CD4-positive, CD25-positive, alpha-beta regulatory T cell (primary cell): ENCODE results near the gene CAPN10. TPM values are rescaled to one million over a fixed set of nuclear protein-coding genes. Genes with fewer than 3 reads are reported as not detected.

Source experiments
- ATAC-seq, 2 donors: fragments of 150-1000 bp; cut with Tn5 transposase; one replicate each; pipeline ENCODE4 v1.10.0; 2021; ENCODE audit warnings: low read depth in 2 of 2, moderate number of reproducible peaks in 2 of 2, moderate library complexity in 1 of 2
- DNase-seq, 3 donors: peaks; one replicate each; pipeline versions ENCODE4 v3.0.0 to v3.0.0-alpha.2; 2012 to 2022; ENCODE audit warnings: mixed read lengths in 1 of 3
- H3K27ac ChIP-seq: one replicate; pipeline ENCODE4 v1.7.0; 2013; ENCODE audit warnings: mild to moderate bottlenecking, low read length; ENCODE audit not compliant: insufficient read depth, poor library complexity, severe bottlenecking
- H3K27me3 ChIP-seq: one replicate; pipeline ENCODE4 v1.7.0; 2013; ENCODE audit warnings: low read length; ENCODE audit not compliant: control insufficient read depth, insufficient read depth
- H3K36me3 ChIP-seq: one replicate; pipeline ENCODE4 v1.7.0; 2013; ENCODE audit warnings: mild to moderate bottlenecking, low read length, moderate library complexity; ENCODE audit not compliant: control insufficient read depth, insufficient read depth
- H3K4me1 ChIP-seq: 2 replicates; pipeline ENCODE4 v1.7.0; 2013; ENCODE audit warnings: mild to moderate bottlenecking, low read length; ENCODE audit not compliant: insufficient read depth, control insufficient read depth, poor library complexity, severe bottlenecking
- H3K4me3 ChIP-seq: one replicate; pipeline ENCODE4 v1.7.0; 2013; ENCODE audit warnings: low read depth, mild to moderate bottlenecking, low read length, moderate library complexity
- H3K9me3 ChIP-seq, 2 experiments: 1 replicate in 1 of 2; 2 replicates in 1 of 2; pipeline ENCODE4 v1.7.0; 2013; ENCODE audit warnings: low read length in 2 of 2, mild to moderate bottlenecking in 1 of 2, moderate library complexity in 1 of 2; ENCODE audit not compliant: control insufficient read depth in 2 of 2
- H3K27ac Mint-ChIP-seq, 3 donors: one replicate each; pipeline ENCODE4 v1.8.0; 2020 to 2022; ENCODE audit warnings: mild to moderate bottlenecking in 3 of 3, mixed read lengths in 3 of 3, moderate library complexity in 2 of 3
- H3K27me3 Mint-ChIP-seq: one replicate; pipeline ENCODE4 v1.8.0; 2022; ENCODE audit warnings: mild to moderate bottlenecking, mixed read lengths
- H3K36me3 Mint-ChIP-seq: one replicate; pipeline ENCODE4 v1.8.0; 2020; ENCODE audit warnings: mixed read lengths
- H3K4me1 Mint-ChIP-seq, 4 donors: one replicate each; pipeline ENCODE4 v1.8.0; 2020 to 2022; ENCODE audit warnings: mixed read lengths in 4 of 4, mild to moderate bottlenecking in 1 of 4
- H3K4me3 Mint-ChIP-seq, 4 donors: one replicate each; pipeline ENCODE4 v1.8.0; 2020 to 2022; ENCODE audit warnings: mild to moderate bottlenecking in 4 of 4, mixed read lengths in 4 of 4, moderate library complexity in 3 of 4
- H3K9me3 Mint-ChIP-seq, 7 donors: one replicate each; pipeline ENCODE4 v1.8.0; 2020 to 2022; ENCODE audit warnings: mixed read lengths in 7 of 7, mild to moderate bottlenecking in 3 of 7, moderate library complexity in 2 of 7
- polyA plus RNA-seq, 4 donors: library from polyadenylated mRNA; unstranded; fragments of 300-500 nt; fragmentation: Illumina TruSeq; gene quantifications; one replicate each; pipeline ENCODE4 v1.2.3, GENCODE V29; 2021
- total RNA-seq: library from RNA; stranded (reverse); gene quantifications from one replicate; pipeline ENCODE4 v1.2.3, GENCODE V29; 2022

The CAPN10 gene
- total and polyA plus RNA-seq, 5 donors from 2014 or later, result 6.8 to 64.6 (median 7.8) TPM

- peaks cover 0 to 2% (median 0%) of the 10 kb centered on the region in 4 donors for H3K4me1 Mint-ChIP-seq
- Histone ChIP-seq H3K27ac (no peak overlapping the region), H3K9me3 (no peaks in the 10 kb centered on the region), H3K4me3 (no peak overlapping the region), H3K4me1 (no peaks in the 10 kb centered on the region), H3K27me3 (no peaks in the 10 kb centered on the region), H3K36me3 (no peaks in the 10 kb centered on the region)
- no peak overlapping the region for H3K4me3 Mint-ChIP-seq
- no peaks in the 10 kb centered on the region for H3K36me3 Mint-ChIP-seq
- no peaks in the 10 kb centered on the region for H3K27me3 Mint-ChIP-seq
- no peak overlapping the region for H3K27ac Mint-ChIP-seq
- DNase-seq, result no peak
- no peak for ATAC-seq
- peaks cover 0 to 1% (median 0%) of the 10 kb centered on the region in 7 donors for H3K9me3 Mint-ChIP-seq
Observed at GRCh38 chr2:240642806-240643092, 56.2 kb downstream of the CAPN10 start.

- no peaks in the 10 kb centered on the region for H3K36me3 ChIP-seq
- no peak overlapping the region for H3K27ac ChIP-seq
- Mint-ChIP-seq H3K4me1 (peaks cover 0 to 2% (median 0%) of the 10 kb centered on the region in 4 donors), H3K9me3 (peaks cover 0 to 1% (median 0%) of the 10 kb centered on the region in 7 donors), H3K27ac (no peak overlapping the region), H3K27me3 (no peaks in the 10 kb centered on the region), H3K4me3 (no peak overlapping the region), H3K36me3 (no peaks in the 10 kb centered on the region)
- DNase-seq, result no peak
- H3K9me3 ChIP-seq, result no peaks in the 10 kb centered on the region
- ATAC-seq, result no peak
- H3K27me3 ChIP-seq, result no peaks in the 10 kb centered on the region
- no peaks in the 10 kb centered on the region for H3K4me1 ChIP-seq
- H3K4me3 ChIP-seq, result no peak overlapping the region
Observed at GRCh38 chr2:240643093-240643810, 56.7 kb downstream of the CAPN10 start.

- Histone ChIP-seq H3K4me1 (no peaks in the 10 kb centered on the region), H3K27me3 (no peaks in the 10 kb centered on the region), H3K9me3 (no peaks in the 10 kb centered on the region), H3K27ac (no peak overlapping the region), H3K36me3 (no peaks in the 10 kb centered on the region), H3K4me3 (no peak overlapping the region)
- DNase-seq, result no peak
- Mint-ChIP-seq H3K4me3 (no peak overlapping the region), H3K9me3 (peaks cover 0 to 1% (median 0%) of the 10 kb centered on the region in 7 donors), H3K4me1 (peaks cover 0 to 2% (median 0%) of the 10 kb centered on the region in 4 donors), H3K27ac (no peak overlapping the region), H3K36me3 (no peaks in the 10 kb centered on the region), H3K27me3 (peaks cover 5% of the 10 kb centered on the region)
- no peak for ATAC-seq
Observed at GRCh38 chr2:240643811-240644150, 57.2 kb downstream of the CAPN10 start.

GRCh38 chr2:240644171-240644651 lies 57.7 kb downstream of the CAPN10 start:
- Mint-ChIP-seq H3K4me3 (no peak overlapping the region), H3K4me1 (peaks cover 0 to 2% (median 0%) of the 10 kb centered on the region in 4 donors), H3K27me3 (peaks cover 9% of the 10 kb centered on the region), H3K9me3 (peaks cover 0 to 1% (median 0%) of the 10 kb centered on the region in 7 donors), H3K36me3 (no peaks in the 10 kb centered on the region), H3K27ac (no peak overlapping the region)
- Histone ChIP-seq H3K27ac (no peak overlapping the region), H3K9me3 (no peaks in the 10 kb centered on the region), H3K27me3 (no peaks in the 10 kb centered on the region), H3K4me1 (no peaks in the 10 kb centered on the region), H3K36me3 (no peaks in the 10 kb centered on the region), H3K4me3 (no peak overlapping the region)
- DNase-seq (no peak), ATAC-seq (no peak)

GRCh38 chr2:240644859-240645301 lies 58.3 kb downstream of the CAPN10 start:
- peaks cover 0 to 1% (median 0%) of the 10 kb centered on the region in 7 donors for H3K9me3 Mint-ChIP-seq
- Histone ChIP-seq H3K9me3 (no peaks in the 10 kb centered on the region), H3K27me3 (no peaks in the 10 kb centered on the region), H3K27ac (no peak overlapping the region), H3K4me1 (no peaks in the 10 kb centered on the region), H3K4me3 (no peak overlapping the region), H3K36me3 (no peaks in the 10 kb centered on the region)
- no peak for DNase-seq
- peaks cover 14% of the 10 kb centered on the region for H3K27me3 Mint-ChIP-seq
- H3K4me1 Mint-ChIP-seq, result peaks cover 0 to 2% (median 0%) of the 10 kb centered on the region in 4 donors
- ATAC-seq, result no peak
- no peak overlapping the region for H3K4me3 Mint-ChIP-seq
- H3K27ac Mint-ChIP-seq, result no peak overlapping the region
- H3K36me3 Mint-ChIP-seq, result no peaks in the 10 kb centered on the region

- no peak overlapping the region for H3K27ac ChIP-seq
- no peaks in the 10 kb centered on the region for H3K4me1 ChIP-seq
- Mint-ChIP-seq H3K27me3 (peaks cover 14% of the 10 kb centered on the region), H3K27ac (no peak overlapping the region), H3K36me3 (no peaks in the 10 kb centered on the region), H3K4me3 (no peak overlapping the region), H3K9me3 (peaks cover 0 to 1% (median 0%) of the 10 kb centered on the region in 7 donors), H3K4me1 (peaks cover 0 to 2% (median 0%) of the 10 kb centered on the region in 4 donors)
- DNase-seq (no peak), ATAC-seq (no peak)
- no peak overlapping the region for H3K4me3 ChIP-seq
- no peaks in the 10 kb centered on the region for H3K9me3 ChIP-seq
- H3K27me3 ChIP-seq, result no peaks in the 10 kb centered on the region
- no peaks in the 10 kb centered on the region for H3K36me3 ChIP-seq
Observed at GRCh38 chr2:240645346-240645745, 58.8 kb downstream of the CAPN10 start.

GRCh38 chr2:240645801-240646175 lies 59.3 kb downstream of the CAPN10 start:
- no peak overlapping the region for H3K27ac Mint-ChIP-seq

More at GRCh38 chr2:240645801-240646175, 59.3 kb downstream of the CAPN10 start:
- Histone ChIP-seq H3K4me1 (no peaks in the 10 kb centered on the region), H3K27me3 (no peaks in the 10 kb centered on the region), H3K27ac (no peak overlapping the region), H3K9me3 (no peaks in the 10 kb centered on the region), H3K4me3 (no peak overlapping the region), H3K36me3 (no peaks in the 10 kb centered on the region)
- Mint-ChIP-seq H3K9me3 (peaks cover 0 to 1% (median 0%) of the 10 kb centered on the region in 7 donors), H3K27me3 (peaks cover 15% of the 10 kb centered on the region), H3K36me3 (no peaks in the 10 kb centered on the region), H3K4me1 (peaks cover 0 to 2% (median 0%) of the 10 kb centered on the region in 4 donors), H3K4me3 (no peak overlapping the region)
- no peak for ATAC-seq
- no peak for DNase-seq
